ENCODE measurements around the gene UTRN. TPM values are rescaled to one million over a fixed set of nuclear protein-coding genes. Genes with fewer than 3 reads are reported as not detected.

Gene UTRN
- total RNA-seq, 4 donors from 2014 or later = 95.9 to 251 (median 139) TPM

DNA sequence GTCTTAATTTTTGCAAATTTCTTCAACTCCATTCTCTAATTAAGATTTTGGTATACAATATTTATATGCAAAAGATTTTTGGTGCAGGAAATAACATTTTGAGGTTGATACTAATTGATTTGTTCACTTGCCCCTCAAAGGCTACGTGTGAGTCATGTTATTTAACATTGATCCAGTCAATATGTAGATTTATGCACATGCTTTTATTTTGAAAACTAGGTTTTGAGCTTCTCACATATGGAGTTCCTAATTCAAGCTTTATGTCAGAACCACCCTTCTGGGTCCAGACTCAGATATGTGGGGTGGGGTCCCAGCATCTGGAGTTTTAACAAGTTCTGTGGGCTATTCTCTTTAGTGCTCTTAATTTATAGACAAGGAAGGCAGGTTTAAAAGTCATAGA, 13.8 kb downstream of the UTRN start:
- Histone ChIP-seq H3K4me1 (peaks cover 6 to 35% (median 8%) of the 10 kb centered on the region in 3 donors), H3K27ac (no peak overlapping the region), H3K36me3 (peaks cover 0 to 15% of the 10 kb centered on the region in 2 donors), H3K9me3 (no peaks in the 10 kb centered on the region), H3K27me3 (no peaks in the 10 kb centered on the region), H3K4me3 (no peak overlapping the region)
- ATAC-seq = no peak
- no peak for TF ChIP-seq POLR2AphosphoS5 (IDR thresholded peaks at IDR 0.05)
- TF ChIP-seq, protein P1, sequence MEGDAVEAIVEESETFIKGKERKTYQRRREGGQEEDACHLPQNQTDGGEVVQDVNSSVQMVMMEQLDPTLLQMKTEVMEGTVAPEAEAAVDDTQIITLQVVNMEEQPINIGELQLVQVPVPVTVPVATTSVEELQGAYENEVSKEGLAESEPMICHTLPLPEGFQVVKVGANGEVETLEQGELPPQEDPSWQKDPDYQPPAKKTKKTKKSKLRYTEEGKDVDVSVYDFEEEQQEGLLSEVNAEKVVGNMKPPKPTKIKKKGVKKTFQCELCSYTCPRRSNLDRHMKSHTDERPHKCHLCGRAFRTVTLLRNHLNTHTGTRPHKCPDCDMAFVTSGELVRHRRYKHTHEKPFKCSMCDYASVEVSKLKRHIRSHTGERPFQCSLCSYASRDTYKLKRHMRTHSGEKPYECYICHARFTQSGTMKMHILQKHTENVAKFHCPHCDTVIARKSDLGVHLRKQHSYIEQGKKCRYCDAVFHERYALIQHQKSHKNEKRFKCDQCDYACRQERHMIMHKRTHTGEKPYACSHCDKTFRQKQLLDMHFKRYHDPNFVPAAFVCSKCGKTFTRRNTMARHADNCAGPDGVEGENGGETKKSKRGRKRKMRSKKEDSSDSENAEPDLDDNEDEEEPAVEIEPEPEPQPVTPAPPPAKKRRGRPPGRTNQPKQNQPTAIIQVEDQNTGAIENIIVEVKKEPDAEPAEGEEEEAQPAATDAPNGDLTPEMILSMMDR (IDR thresholded peaks at IDR 0.05) = no peak
- TF ChIP-seq POLR2A (IDR thresholded peaks at IDR 0.05) = no peak
- TF ChIP-seq EP300 (IDR thresholded peaks at IDR 0.05) = no peak
- WGBS, 2 donors (ENCODE audit: low coverage in 1 of 2) = 86 to 100% methylated on average over 1 of the region's 1 CpG

DNA sequence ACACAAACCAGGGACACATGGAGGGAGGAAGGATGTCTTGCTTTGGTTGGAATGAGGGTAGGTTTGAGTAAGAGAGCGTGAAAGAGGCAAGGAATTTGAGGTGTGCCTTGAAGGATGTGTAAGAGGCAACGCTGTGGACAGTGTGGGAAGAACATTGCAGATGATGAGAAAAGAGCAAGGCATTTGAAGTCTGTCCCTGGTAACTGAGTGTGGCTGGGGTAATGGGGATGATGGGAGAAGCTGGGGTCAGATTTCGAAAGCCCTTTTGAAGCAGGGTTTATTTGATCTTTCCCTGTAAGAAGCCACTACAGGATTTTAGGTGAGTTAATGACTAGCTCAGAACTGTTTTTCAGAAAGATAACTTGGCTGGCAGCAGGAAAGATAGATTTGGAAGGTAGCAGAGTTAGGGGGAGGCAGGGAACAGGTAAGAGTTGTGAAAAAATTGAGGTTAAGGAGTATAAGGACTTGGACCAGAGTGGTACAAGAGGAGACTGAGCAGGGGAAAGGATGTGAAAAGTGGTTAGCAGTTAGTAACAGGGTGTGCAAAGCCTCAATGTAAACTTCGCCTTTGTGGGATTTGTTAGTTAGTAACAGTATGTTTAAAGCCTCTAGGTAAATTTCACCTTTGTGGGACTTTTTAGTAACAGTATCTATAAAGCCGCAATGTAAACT, 17.7 kb downstream of the UTRN start:
- 87 to 96% methylated on average over 5 of the region's 5 CpGs for WGBS, 2 donors (ENCODE audit: low coverage in 1 of 2)

DNA sequence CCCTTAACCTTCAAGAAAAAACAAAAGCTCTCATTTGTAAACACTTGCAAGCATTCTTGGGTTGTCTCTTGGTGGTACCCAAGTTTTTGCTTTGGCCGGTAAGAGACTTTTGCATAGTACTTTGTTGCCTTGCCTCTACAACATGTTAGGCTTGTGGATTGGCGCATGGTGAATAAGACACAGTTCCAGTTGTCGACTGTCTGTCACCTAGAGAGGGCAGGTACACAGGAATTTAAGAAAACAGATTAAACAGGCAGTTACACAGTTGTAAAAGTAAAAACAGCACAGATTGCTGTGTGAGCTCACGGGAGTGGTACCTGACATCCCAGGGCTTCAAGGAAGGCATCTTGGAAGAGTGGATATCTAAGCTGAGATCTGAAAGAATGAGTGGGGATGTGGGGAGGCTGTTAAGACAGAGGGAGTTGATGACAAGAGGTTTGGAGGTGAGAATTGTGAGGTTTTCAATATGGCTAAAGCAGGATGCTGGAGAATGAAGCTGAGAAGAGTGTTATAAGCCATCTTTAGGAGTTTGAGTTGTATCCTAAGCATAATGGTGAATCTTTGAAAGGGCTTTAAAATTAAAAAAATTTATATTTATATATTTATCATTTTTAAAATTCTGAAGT, 19.2 kb downstream of the UTRN start:
- H3K27ac ChIP-seq = no peak overlapping the region
- no peak overlapping the region for H3K4me3 ChIP-seq
- H3K36me3 ChIP-seq = peaks cover 0 to 25% of the 10 kb centered on the region in 2 donors
- no peak for ATAC-seq
- TF ChIP-seq POLR2AphosphoS5 (IDR thresholded peaks at IDR 0.05) (no peak), POLR2A (IDR thresholded peaks at IDR 0.05) (no peak), EP300 (IDR thresholded peaks at IDR 0.05) (no peak)
- TF ChIP-seq, protein P1 (IDR thresholded peaks at IDR 0.05) = no peak
- no peaks in the 10 kb centered on the region for H3K27me3 ChIP-seq
- H3K4me1 ChIP-seq = no peaks in the 10 kb centered on the region
- 91% methylated on average over 4 of the region's 4 CpGs; no CpG with 5 or more reads in 1 of the 2 donors for WGBS, 2 donors (ENCODE audit: low coverage in 1 of 2)
- H3K9me3 ChIP-seq = no peaks in the 10 kb centered on the region

More for the DNA sequence above, 17.7 kb downstream of the UTRN start:
- Histone ChIP-seq H3K4me3 (no peak overlapping the region), H3K27me3 (no peaks in the 10 kb centered on the region), H3K9me3 (no peaks in the 10 kb centered on the region), H3K36me3 (peaks cover 0 to 10% of the 10 kb centered on the region in 2 donors), H3K4me1 (peaks cover 0 to 9% (median 3%) of the 10 kb centered on the region in 3 donors), H3K27ac (no peak overlapping the region)
- no peak for ATAC-seq
- TF ChIP-seq POLR2A (IDR thresholded peaks at IDR 0.05) (no peak), EP300 (IDR thresholded peaks at IDR 0.05) (no peak), POLR2AphosphoS5 (IDR thresholded peaks at IDR 0.05) (no peak)
- TF ChIP-seq, protein P1 (IDR thresholded peaks at IDR 0.05) = no peak

DNA sequence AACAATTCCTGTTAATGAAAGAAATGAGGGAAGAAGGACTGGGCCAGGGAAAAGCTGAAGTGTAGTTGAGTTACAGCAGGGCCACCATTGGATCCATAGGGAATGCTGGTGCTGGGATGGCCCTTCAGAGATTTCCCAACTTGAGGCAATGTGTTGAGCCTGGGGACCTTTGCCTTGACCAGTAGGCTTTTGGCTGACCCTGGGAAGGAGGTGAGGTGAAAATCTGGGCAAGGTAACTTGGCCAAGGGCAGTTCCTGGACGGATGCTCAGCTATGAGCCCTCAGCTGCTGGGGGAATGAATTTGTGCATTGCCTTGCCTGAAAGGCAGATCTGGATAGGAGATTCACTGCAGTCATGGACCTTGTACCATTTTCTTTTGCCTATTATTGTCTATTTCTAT, 20.4 kb downstream of the UTRN start:
- Histone ChIP-seq H3K4me3 (no peak overlapping the region), H3K4me1 (peaks cover 0 to 1% (median 0%) of the 10 kb centered on the region in 3 donors), H3K27me3 (no peaks in the 10 kb centered on the region), H3K27ac (no peak overlapping the region), H3K9me3 (no peaks in the 10 kb centered on the region), H3K36me3 (peaks cover 0 to 33% of the 10 kb centered on the region in 2 donors)
- TF ChIP-seq POLR2AphosphoS5 (IDR thresholded peaks at IDR 0.05) = no peak
- TF ChIP-seq EP300 (IDR thresholded peaks at IDR 0.05) = no peak
- TF ChIP-seq, protein P1 (IDR thresholded peaks at IDR 0.05) = no peak
- TF ChIP-seq POLR2A (IDR thresholded peaks at IDR 0.05) = no peak
- ATAC-seq = no peak
- 100% methylated on average over 1 of the region's 1 CpG; no CpG with 5 or more reads in 1 of the 2 donors for WGBS, 2 donors (ENCODE audit: low coverage in 1 of 2)
